T47D (cell line): Measurements from ENCODE around the gene ATOH8.

Experiments used
- DNase-seq, 2 experiments: peaks; one replicate each; pipeline versions ENCODE4 v3.0.0 to v3.0.0-alpha.2; 2011 to 2012; ENCODE audit warnings: low read depth in 1 of 2, low spot score in 1 of 2
- JUND ChIP-seq: IDR thresholded peaks from 2 replicates; pipeline ENCODE4 v1.6.1; 2012; ENCODE audit warnings: low read depth
- in situ Hi-C: cut with HindIII; loops from 2 replicates; pipeline ENCODE4 v1.10.0; 2016; ENCODE audit warnings: low sequenced_read_pairs, low pct_unique_long_range_greater_than_20kb

The ATOH8 gene

GRCh38 chr2:85803704-85804425 lies 50.1 kb downstream of the ATOH8 start:
- in situ Hi-C loops: no loop called here
- DNase-seq: no peak
- TF ChIP-seq JUND: no peak

DNA sequence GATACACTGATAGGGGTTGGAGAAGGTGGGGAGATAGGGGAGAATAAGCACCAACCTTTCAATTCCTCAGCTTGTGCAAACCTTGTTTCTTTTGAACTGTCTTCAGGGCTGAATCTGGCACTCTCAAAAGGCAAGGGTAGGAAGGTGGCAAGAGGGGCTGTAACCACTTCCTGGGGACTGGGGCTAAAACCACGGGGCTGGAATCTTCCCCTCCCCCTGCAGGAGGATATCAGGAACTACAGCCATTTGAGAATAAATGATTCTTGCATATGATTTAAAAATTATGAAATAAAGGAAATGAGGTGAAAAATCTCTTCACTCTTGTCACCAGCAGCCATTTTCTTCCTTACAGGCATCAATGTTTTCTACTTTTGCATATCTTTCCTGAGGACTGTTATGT lies 50.8 kb downstream of the ATOH8 start:
- DNase-seq: no peak
- in situ Hi-C loops: no loop called here
- TF ChIP-seq JUND: no peak

DNA sequence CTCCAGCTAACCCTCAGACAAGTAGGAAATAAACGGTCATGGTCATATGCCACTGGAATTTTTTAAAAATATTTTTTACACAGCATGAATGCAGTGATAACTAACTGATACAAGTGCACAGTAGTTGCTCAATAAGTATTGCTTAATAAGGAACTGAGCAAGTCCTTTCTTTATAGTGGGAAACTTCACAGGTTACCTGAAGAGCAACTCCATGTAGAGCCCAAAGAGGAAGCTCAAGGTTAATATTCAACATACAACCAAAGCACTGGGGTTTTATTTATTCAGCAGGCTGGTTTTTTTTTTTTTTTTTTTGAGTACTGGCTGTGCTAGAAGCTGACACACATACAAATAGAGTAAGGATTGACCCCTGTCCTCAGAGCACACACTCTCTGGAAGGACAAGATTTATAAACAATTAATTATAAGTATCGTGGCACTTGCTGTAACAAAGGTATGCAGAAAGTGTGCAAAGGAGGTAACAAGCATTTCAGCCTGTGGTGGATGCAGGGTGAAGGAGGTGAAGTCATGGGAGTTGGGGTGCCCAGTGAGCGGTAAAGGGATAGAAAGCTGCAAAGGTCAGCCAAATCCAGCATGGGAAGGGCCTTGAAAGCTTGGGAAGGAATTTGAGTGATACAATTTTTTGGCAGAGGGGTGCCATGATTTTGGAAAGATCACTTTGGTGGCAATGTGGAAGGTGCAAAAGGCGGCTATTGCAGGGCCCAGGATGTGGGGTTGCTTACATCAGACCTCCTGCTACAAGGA lies 52.7 kb downstream of the ATOH8 start:
- DNase-seq: no peak
- TF ChIP-seq JUND: no peak
- in situ Hi-C loops: no loop called here

DNA sequence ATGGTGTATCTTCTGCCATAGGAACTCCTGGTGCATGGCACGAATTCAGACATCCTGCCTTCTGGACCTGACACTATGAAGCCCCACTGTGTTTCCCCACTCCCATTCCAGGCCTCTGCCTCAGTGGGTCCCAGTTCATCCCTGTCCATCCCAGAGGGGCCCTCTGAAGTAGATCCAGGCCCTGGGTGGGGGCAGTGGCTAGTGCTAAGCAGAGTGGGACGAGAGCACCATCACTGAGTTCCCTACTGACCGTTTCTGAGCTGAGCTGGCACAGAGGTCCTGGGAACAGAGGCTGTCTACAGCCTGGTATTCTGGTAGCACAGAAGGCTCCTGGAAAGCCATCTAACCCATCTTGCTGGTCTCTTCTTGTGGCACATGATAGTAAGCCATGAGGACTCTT lies 54.0 kb downstream of the ATOH8 start:
- TF ChIP-seq JUND: no peak
- in situ Hi-C loops: no loop called here
- no peak for DNase-seq

- TF ChIP-seq JUND: no peak
- in situ Hi-C loops: no loop called here
- no peak for DNase-seq
Measured at GRCh38 chr2:85810371-85811179, 56.8 kb downstream of the ATOH8 start.

DNA sequence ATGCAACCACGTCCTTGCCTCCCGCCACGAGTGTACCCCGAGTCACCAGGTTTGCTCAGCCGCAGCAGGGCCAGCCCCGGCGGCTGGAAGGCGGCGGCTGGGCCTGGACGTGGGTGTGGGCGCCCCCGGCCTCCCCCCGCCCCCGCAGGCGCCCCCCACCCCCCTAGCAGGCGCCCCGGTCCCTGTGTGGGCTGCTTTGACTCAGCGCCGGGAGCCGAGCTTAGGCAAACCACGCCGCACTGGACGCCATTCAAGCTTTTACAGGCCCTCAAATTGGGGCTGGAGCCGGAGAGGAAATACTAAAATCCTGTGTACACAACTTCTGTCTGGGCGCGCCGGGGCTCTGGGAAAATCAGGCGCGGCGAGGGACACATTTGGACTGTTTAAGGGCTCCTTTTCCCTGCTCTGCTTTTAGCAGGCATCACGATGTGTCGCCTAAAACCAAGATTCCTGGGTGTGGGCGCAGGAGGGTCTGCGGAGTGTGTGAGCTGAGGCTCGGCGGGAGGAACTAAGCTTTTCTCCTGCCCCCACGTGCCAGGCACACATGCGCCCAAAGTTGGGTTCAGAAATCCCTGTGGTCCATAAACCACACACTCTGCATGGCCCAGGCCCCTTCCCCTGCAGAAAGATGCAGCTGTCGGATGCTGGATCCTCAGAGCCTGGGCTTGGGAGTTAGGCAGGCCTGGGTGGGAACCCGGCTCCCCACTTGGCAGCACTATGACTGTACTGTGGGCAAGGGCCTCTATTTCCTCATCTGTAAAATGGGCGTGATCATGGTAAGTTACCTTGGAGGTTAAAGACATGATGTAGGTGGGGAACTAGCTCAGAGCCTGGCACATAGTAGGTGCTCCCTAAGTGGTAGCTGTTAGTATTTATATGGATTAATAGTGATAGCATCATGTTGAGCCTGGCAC lies 57.6 kb downstream of the ATOH8 start:
- TF ChIP-seq JUND: no peak
- DNase-seq: no peak
- in situ Hi-C loops: no loop called here

DNA sequence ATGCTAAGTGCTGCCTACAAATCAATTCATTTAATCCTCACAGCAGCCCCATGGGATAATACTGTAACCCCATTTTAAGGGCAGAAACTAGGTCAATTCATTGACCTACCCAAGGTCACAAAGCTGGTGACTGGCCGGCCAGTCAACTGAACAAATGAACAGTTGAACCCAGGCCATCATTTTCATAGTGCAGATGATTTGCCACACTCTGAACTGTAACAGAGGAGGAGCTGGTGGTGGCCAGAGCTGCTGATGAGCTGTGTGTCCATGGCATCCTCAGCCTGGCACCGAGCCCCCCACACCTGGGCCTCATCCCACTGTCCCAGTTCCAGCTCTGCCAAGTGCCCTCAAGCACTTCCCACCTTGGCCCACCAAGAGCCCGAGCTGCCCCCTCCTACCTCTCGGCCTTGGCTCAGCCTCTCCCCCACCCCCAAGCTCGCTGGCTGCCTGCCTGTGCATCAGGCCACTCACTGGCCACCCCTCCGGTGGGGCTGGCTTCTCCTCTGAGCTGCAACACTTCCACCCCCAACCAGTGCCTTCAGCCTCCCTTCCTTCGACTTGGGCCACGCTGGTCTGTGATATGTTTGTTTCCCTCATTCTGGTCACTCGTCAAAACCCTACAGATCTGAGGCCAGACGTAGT lies 58.4 kb downstream of the ATOH8 start:
- no peak for TF ChIP-seq JUND
- DNase-seq: no peak
- in situ Hi-C loops: no loop called here

GRCh38 chr2:85813211-85813981 lies 59.6 kb downstream of the ATOH8 start:
- no peak for TF ChIP-seq JUND
- in situ Hi-C loops: no loop called here
- no peak for DNase-seq

- peak; percentile 70 to 82 for DNase-seq
- no peak for TF ChIP-seq JUND
- in situ Hi-C loops: no loop called here
Measured at GRCh38 chr2:85813982-85814801, 60.4 kb downstream of the ATOH8 start.

GRCh38 chr2:85814802-85815550 lies 61.2 kb downstream of the ATOH8 start:
- no peak for TF ChIP-seq JUND
- in situ Hi-C loops: no loop called here
- no peak for DNase-seq
